HCEC 1CT (cell line): ENCODE data around the gene FAM98C.
"Not testable (repeated sequence)": the region's sequence is repeated elsewhere in the genome, so short reads cannot be mapped to it uniquely, and the experiment has no call there.

Source experiments
- DNase-seq: peaks from one replicate; pipeline ENCODE4 v3.0.0-alpha.2; 2017

FAM98C gene

GRCh38 chr19:38399537-38399936 is 3.4 kb upstream of the FAM98C start:
- no peak for DNase-seq

DNA sequence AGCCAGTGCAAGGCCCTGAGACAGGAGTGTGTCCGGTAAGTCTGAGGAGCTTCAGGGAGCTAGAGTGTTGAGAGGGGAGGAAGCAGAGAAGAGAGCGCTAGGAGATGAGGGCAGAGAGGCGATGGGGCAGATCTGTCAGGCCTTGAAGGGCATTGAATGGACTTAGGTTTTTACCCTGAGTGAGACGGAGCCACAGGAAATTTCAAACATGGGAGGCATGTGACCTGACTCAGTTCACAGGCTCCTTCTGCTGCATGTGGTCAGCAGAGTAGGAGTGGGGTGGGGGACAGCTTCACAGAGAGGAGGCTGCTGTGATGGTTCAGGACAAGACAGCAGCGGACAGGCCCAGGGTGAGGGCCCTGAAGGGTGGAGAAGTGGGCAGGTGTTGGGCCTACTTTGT is 2.5 kb upstream of the FAM98C start:
- DNase-seq: no peak

DNA sequence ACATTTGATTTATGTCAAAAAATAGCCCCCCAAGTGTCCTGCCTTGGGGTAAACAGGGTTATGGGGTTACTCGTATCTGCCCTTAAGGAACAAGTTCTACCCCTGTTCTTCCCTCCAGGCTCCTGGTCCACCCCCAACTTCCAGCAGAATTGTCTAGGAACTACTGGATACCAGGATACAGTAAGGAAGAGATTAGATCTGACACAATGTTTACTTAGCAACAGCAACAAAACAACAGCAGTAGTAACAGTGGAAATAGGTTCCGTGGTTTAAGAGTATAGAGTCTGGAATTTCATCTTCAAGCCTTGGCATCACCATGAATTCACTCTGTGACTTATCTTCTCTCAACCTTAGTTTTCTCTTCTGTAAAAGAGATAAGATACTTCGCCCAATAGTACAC is 1.7 kb upstream of the FAM98C start:
- no peak for DNase-seq

- DNase-seq: no peak
Observed at GRCh38 chr19:38402623-38402966, 298 bp upstream of the FAM98C start.

- DNase-seq: no peak
Observed at GRCh38 chr19:38404858-38405257, 2.0 kb downstream of the FAM98C start.

- DNase-seq: no peak
Observed at GRCh38 chr19:38405276-38405675, 2.4 kb downstream of the FAM98C start.

- DNase-seq: no peak
Observed at GRCh38 chr19:38409631-38410133, 6.8 kb downstream of the FAM98C start.

DNA sequence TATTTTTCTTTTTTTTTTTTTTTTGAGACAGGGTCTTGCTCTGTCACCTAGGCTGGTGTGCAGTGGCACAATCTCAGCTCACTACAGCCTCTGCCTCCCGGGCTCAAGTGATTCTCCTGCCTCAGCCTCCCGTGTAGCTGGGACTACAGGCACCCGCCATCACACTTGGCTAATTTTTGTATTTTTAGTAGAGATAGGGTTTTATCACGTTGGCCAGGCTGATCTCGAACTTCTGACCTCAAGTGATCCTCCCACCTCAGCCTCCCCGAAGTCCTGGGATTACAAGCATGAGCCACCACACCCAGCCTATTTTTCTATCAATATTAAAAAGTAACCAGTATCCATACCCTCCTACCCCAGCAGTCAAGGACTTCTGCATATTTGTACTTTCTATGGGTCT is 7.5 kb downstream of the FAM98C start:
- DNase-seq: not testable (repeated sequence)

DNA sequence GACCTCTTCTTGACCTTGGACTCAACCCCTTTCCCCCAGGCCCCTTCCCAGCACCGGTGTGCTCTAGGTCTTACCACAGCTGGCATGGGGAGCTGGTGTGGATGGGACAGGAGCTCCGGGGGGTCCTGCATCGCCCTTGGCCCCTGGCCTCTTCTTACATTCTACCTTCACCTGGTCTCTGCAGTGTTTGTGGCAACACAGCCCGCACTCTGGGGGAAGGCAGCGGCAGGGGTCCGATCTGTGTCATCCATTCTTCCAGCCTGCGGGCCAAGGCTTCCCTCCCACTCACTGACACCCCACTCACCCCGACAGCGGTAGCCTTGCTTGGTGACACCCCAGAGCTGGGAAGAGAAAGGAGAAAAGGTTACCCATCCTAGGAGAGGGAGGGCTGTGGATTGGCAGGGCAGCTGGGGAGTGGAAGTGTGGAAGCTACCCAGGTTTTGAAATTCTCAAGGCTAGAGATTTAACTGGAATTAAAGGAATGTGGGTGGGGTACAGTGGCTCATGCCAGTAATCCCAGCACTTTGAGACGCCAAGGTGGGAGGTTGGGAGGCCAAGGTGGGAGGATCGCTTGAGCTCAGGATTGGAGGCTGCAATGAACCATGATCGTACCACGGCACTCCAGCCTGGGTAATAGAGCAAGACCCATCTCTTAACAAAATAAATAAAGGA is 8.3 kb downstream of the FAM98C start:
- no peak for DNase-seq

DNA sequence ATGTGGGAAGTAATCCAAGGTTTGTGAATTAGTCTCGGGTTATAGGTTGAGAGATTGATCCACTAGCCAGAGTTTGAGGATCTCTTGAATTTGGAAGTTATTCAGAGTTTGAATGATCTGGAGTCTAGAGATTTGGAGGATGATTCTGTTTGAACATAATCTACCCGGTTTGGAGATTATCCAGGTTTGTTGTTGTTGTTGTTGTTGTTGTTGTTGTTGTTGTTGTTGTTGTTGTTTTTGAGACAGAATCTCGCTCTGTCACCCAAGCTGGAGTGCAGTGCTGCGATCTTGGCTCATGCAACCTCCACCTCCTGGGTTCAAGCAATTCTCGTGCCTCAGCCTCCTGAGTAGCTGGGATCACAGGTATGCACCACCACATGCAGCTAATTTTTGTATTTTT is 9.0 kb downstream of the FAM98C start:
- not testable (repeated sequence) for DNase-seq

DNA sequence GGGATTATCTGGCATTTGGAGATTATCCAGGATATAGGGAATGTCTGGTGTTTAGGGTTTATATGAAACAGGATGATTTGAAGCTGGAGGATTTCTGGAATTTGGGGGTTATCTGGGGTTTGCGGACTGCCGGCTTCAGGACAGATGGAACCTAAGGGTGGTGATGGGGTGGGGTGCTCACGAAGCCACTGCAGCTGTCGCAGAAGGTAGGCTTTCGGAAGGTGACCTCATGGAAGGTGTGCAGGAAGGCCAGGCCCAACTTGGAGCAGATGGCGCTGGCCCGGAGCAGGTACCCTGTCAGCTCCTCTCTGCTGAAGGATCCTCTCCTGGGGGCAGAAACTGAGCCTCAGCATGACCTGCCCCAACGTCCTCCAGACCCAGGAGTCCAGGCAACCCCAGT is 9.6 kb downstream of the FAM98C start:
- DNase-seq: no peak

DNA sequence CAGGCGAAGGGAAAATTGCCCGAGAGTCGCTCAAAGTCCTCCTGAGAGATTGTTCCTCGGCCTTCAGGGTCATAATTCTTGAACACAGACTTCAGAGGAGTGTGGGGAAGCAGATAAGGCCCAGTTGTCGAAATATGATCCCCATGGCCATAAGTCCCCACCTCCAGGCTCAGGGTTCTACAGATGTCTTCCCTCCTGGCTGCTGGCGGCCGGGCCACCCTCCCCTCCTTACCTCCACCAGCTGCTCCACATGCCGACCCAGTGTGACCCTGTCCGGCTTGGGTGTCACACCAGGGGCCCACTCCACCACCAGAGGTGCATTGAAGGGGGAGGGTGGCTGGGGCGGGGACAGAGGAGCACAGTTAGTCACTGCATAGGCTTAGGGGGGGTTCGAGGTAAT is 10.1 kb downstream of the FAM98C start:
- no peak for DNase-seq

DNA sequence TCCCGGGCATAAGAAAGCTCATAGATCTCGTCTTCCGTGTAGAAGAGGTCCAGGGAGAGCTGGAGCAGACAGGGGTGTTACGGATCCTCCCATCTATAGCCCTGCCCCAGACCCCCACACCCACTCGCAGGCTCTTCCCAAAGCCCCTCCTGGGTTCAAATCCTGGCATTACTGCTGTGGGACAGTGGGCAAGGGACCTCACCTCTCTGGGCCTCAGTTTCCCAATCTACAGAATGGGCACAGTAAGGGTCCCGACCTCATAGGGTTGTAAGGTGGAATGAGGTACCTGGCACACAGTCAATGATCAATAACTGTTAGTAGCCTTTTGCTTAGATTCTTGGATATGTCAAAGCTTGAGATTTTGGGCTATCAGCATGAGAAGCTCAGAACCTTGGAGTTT is 10.5 kb downstream of the FAM98C start:
- DNase-seq: no peak

DNA sequence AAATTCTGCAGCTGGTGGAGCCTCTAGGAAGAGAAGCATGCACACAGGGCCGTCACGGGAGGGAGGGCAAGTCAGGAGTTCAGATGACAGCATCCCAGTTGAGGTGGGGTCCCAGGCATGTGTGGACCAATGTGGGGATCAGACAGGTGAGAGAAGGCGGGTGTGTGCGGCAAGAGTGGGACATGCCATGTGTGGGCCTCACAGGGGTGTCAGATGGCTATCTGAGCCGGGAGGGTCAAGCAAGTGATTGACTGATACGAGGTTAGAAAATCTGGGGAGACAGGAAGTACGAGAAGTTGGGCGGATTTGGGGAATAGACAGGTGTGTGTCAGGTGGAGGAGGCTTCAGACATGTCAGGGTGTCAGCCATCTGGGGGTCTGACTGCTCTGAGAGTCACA is 14.3 kb downstream of the FAM98C start:
- DNase-seq: no peak

GRCh38 chr19:38417544-38418506 is 14.9 kb downstream of the FAM98C start:
- DNase-seq: no peak

- DNase-seq: no peak
Observed at GRCh38 chr19:38420935-38421334, 18.0 kb downstream of the FAM98C start.

DNA sequence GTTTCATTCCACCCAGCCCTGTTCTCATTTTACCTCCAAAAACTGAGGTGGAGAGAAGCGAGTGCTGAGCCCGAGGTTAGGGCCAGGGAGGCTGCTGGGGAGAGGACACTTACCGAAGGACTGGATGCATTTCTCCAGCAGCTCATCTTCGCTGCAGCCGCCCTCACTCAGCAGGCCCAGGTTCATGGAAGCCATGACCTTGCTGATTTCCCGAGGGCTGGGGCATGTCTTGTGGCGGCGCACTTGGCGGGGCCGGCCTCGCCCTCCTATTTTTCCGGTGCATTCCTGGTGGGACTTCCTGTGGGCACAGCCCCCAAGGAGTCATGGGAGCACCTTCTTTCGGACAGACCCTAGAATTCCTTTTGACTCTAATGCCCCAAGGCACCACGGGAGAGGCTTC is 19.0 kb downstream of the FAM98C start:
- DNase-seq: no peak

- no peak for DNase-seq
Observed at GRCh38 chr19:38422438-38422837, 19.5 kb downstream of the FAM98C start.

DNA sequence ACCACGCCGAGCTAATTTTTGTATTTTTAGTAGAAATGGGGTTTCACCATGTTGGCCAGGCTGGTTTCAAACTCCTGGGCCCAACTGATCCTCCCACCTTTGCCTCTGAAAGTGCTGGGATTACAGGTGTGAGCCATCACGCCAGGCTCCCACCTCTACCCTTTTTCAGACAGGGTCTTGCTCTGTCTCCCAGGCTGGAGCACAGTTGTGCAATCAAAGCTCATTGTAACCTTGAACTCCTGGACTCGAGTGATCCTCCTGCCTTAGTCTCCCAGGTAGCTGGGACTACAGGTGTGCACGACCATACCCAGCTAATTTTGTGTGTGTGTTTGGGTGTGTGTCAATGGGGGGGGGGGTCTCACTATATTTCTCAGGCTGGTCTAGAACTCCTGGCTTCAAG is 21.4 kb downstream of the FAM98C start:
- no peak for DNase-seq

DNA sequence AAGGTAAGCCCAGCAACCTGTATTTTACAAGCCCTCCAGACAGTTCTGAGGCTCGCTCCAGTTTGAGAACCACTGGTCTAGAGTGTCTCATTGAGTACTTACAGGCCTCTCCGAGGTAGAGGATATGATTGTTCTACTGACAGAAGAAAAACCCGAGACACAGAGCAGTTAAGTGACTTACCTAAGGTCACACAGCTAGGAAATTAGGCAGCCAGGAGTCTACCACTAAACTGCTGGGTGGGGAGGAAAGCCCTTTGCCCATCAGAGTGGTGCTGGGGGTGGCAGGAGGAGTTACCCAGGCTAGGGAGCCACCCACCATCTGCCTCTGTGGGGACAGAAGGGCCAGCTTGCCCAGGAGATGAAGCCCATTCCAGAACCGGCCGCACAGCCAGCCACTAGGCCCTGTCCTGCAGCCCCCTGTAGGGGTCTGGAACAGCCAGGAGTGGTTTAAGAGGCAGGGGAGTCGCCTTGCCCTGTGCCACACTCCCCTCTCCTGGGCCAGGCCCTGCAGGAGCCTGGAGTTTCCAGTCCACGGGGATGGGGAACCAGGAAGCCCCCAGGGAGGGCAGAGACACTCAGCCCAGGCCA is 22.4 kb downstream of the FAM98C start:
- no peak for DNase-seq

DNA sequence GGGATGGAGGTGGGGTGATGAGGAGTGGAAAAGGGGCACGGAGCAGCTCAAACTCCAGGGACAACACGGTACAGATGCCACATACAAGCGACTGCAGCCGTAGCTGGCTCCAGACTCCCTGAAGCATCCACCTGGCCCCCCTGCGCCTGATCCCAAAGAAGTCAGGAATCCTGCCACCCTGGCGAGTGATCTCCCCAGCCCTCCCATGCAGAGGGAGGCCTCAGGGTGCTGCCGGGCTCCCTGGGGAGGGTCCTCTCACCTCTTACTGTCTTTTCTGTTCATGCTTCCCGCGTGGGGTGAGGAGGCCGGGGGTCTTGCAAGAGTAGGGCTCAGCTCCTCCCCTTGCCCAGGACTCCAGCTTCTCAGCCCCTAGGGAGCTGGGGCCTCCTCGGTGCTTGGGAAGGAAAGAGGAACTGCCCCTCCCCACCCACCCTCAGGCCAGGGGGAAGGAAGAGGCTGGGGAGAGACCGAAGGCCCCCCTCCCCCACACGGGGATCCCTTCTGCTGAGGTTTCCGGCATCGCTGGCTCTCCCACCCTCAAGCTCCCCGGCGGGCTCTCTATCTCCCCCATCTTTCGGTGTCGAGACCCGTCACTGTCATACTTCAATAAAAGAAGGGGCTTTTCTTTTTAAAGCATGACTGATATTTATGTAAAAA is 23.0 kb downstream of the FAM98C start, which contains the start of gene RASGRP4:
RASGRP4 (minus strand) TSS at position 410 of the 657 bp plus-strand sequence; CDS start at position 282, 128 bp downstream.
- DNase-seq: no peak

- DNase-seq: not testable (repeated sequence)
Observed at GRCh38 chr19:38427035-38427677, 24.3 kb downstream of the FAM98C start.
